ENCODE results near the gene C3orf22. TPM values are rescaled to one million over a fixed set of nuclear protein-coding genes. Genes with fewer than 3 reads are reported as not detected.
A peak's percentile ranks its signal among the peaks of the same experiment; 100 is the strongest.

Gene C3orf22
- polyA plus RNA-seq, 4 donors: 0.14 TPM; not detected in 2

- DNase-seq (ENCODE audit: low read depth in 4 of 4, low spot score in 2 of 4): no peak
These were observed 29.1 kb downstream of the C3orf22 start for GRCh38 chr3:126529585-126530170.

GRCh38 chr3:126528800-126529541, 29.8 kb downstream of the C3orf22 start:
- DNase-seq (ENCODE audit: low read depth in 4 of 4, low spot score in 2 of 4): no peak

- no peak for DNase-seq (ENCODE audit: low read depth in 4 of 4, low spot score in 2 of 4)
These were observed 30.3 kb downstream of the C3orf22 start for GRCh38 chr3:126528419-126528799.

GRCh38 chr3:126527455-126528211, 31.1 kb downstream of the C3orf22 start:
- no peak for DNase-seq (ENCODE audit: low read depth in 4 of 4, low spot score in 2 of 4)

GRCh38 chr3:126527006-126527405, 31.7 kb downstream of the C3orf22 start:
- no peak for DNase-seq (ENCODE audit: low read depth in 4 of 4, low spot score in 2 of 4)

GRCh38 chr3:126526668-126527005, 32.1 kb downstream of the C3orf22 start:
- DNase-seq (ENCODE audit: low read depth in 4 of 4, low spot score in 2 of 4): no peak

GRCh38 chr3:126525853-126526667, 32.7 kb downstream of the C3orf22 start:
- no peak for DNase-seq (ENCODE audit: low read depth in 4 of 4, low spot score in 2 of 4)

GRCh38 chr3:126525091-126525852, 33.5 kb downstream of the C3orf22 start:
- no peak for DNase-seq (ENCODE audit: low read depth in 4 of 4, low spot score in 2 of 4)

GRCh38 chr3:126524429-126524988, 34.2 kb downstream of the C3orf22 start:
- DNase-seq (ENCODE audit: low read depth in 4 of 4, low spot score in 2 of 4): no peak

- DNase-seq (ENCODE audit: low read depth in 4 of 4, low spot score in 2 of 4): no peak
These were observed 34.8 kb downstream of the C3orf22 start, which contains the start of gene CHST13 for GRCh38 chr3:126523745-126524428. CHST13 (plus strand) TSS chr3:126524155; CDS start chr3:126524333, 178 bp downstream.

GRCh38 chr3:126522363-126522788, 36.4 kb downstream of the C3orf22 start:
- DNase-seq (ENCODE audit: low read depth in 4 of 4, low spot score in 2 of 4): peak in 1 of 4 donors; percentile 48

GRCh38 chr3:126521122-126521891, 37.4 kb downstream of the C3orf22 start:
- DNase-seq (ENCODE audit: low read depth in 4 of 4, low spot score in 2 of 4): no peak

GRCh38 chr3:126519506-126520455, 39.0 kb downstream of the C3orf22 start:
- no peak for DNase-seq (ENCODE audit: low read depth in 4 of 4, low spot score in 2 of 4)

- DNase-seq (ENCODE audit: low read depth in 4 of 4, low spot score in 2 of 4): no peak
These were observed 40.0 kb downstream of the C3orf22 start for GRCh38 chr3:126518779-126519177.

GRCh38 chr3:126517986-126518778, 40.5 kb downstream of the C3orf22 start:
- DNase-seq (ENCODE audit: low read depth in 4 of 4, low spot score in 2 of 4): no peak

- DNase-seq (ENCODE audit: low read depth in 4 of 4, low spot score in 2 of 4): no peak
These were observed 41.3 kb downstream of the C3orf22 start, which contains the start of gene UROC1 for GRCh38 chr3:126517291-126517951. UROC1 (minus strand) TSS chr3:126517773; CDS start chr3:126517719, 54 bp downstream.

All from left renal cortex interstitium (tissue), 4 donors.